Naive B cell (primary cell): Measurements from ENCODE around the gene TRIM14. TPM values are rescaled to one million over a fixed set of nuclear protein-coding genes. Genes with fewer than 3 reads are reported as not detected.
"Not testable (repeated sequence)": the region's sequence is repeated elsewhere in the genome, so short reads cannot be mapped to it uniquely, and the experiment has no call there.

Experiments used
- ATAC-seq, 2 donors: fragments of 150-1000 bp; cut with Tn5 transposase; 2 replicates each; pipeline ENCODE4 v1.10.0; 2021; ENCODE audit warnings: low read depth in 2 of 2, mild to moderate bottlenecking in 2 of 2, moderate library complexity in 2 of 2
- DNase-seq: peaks from one replicate; pipeline ENCODE4 v3.0.0; 2022
- H3K27ac Mint-ChIP-seq, 6 donors: one replicate each; pipeline ENCODE4 v1.8.0; 2020 to 2022; ENCODE audit warnings: mild to moderate bottlenecking in 6 of 6, mixed read lengths in 6 of 6, moderate library complexity in 5 of 6, inconsistent platforms in 2 of 6
- H3K27me3 Mint-ChIP-seq, 3 donors: one replicate each; pipeline ENCODE4 v1.8.0; 2021 to 2022; ENCODE audit warnings: mixed read lengths in 3 of 3, mild to moderate bottlenecking in 1 of 3
- H3K36me3 Mint-ChIP-seq, 2 donors: one replicate each; pipeline ENCODE4 v1.8.0; 2020 to 2022; ENCODE audit warnings: mixed read lengths in 2 of 2, inconsistent platforms in 1 of 2, mild to moderate bottlenecking in 1 of 2
- H3K4me1 Mint-ChIP-seq, 3 donors: one replicate each; pipeline ENCODE4 v1.8.0; 2020 to 2022; ENCODE audit warnings: mixed read lengths in 3 of 3, inconsistent platforms in 1 of 3, mild to moderate bottlenecking in 1 of 3, moderate library complexity in 1 of 3
- H3K4me3 Mint-ChIP-seq, 8 donors: one replicate each; pipeline ENCODE4 v1.8.0; 2020 to 2022; ENCODE audit warnings: mild to moderate bottlenecking in 8 of 8, mixed read lengths in 8 of 8, moderate library complexity in 8 of 8, inconsistent platforms in 2 of 8
- H3K9me3 Mint-ChIP-seq, 7 donors: one replicate each; pipeline ENCODE4 v1.8.0; 2020 to 2022; ENCODE audit warnings: mixed read lengths in 7 of 7, mild to moderate bottlenecking in 5 of 7, inconsistent platforms in 2 of 7, moderate library complexity in 1 of 7
- polyA plus RNA-seq, 6 donors: library from polyadenylated mRNA; unstranded; fragments of 300-500 nt; fragmentation: Illumina TruSeq; gene quantifications; one replicate each; pipeline ENCODE4 v1.2.3, GENCODE V29; 2021; ENCODE audit warnings: low read depth in 6 of 6

The TRIM14 gene
- polyA plus RNA-seq, 6 donors from 2014 or later: 16.3 to 36.5 (median 20.4) TPM

DNA sequence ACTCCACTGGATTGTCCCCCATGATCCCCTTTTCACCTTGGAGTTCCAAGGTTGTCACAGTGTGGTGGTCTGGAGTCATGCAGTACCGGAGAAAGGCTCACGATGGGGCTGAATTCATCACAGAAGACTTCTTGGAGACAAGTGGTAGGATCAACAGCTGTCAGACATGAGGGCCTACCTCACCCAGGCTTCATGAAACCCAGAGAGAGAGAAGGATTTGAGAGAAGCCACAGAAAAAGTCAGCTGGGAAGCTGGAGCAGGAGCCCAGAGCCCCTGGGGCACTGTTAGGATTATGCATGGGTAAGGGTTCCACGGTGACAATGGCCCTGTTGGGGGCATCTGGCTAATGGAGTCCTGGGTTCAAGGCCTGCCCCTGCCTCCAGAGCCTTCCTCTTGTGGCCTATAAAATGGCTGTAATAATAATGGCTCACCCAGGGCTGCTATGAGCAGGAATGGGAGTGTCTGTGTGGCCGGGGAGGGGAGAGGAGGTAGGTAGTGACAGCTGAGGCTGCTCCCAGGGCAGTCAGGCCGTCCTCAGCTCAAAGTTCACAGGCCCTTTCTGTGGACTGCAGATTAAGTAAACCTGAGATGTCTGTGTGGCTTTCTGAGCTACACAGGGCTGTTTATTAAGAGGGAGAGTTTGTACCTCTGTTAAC lies 910 bp downstream of the TRIM14 start:
- DNase-seq: no peak
- Mint-ChIP-seq H3K36me3 (no peaks in the 10 kb centered on the region), H3K9me3 (no peaks in the 10 kb centered on the region), H3K27me3 (no peaks in the 10 kb centered on the region), H3K4me3 (peak overlapping the region; percentile 85 to 98 (median 90)), H3K4me1 (peaks cover 35 to 48% (median 47%) of the 10 kb centered on the region in 3 donors), H3K27ac (peak overlapping the region; percentile 52 to 95 (median 92))
- ATAC-seq: peak; percentile 67 to 69

DNA sequence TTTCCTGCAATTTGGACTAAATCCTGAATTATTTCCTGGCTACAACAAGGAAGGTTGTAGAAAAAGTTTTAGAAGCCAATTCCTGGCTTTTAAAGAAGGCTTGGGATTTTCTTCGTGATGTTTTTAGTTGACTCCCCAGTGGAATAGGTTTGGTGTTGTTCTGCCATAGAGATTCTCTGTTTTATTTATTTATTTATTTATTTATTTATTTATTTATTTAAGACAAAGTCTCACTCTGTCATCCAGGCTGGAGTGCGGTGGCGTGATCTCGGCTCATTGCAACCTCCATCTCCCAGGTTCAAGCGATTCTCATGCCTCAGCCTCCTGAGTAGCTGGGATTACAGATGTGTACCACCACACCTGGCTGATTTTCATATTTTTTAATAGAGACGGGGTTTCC lies 1.9 kb downstream of the TRIM14 start:
- not testable (repeated sequence) for DNase-seq, H3K27me3 Mint-ChIP-seq, H3K36me3 Mint-ChIP-seq, H3K9me3 Mint-ChIP-seq, ATAC-seq
- peak overlapping the region in 3 of 8 donors; percentile 35 to 85 (median 71) for H3K4me3 Mint-ChIP-seq
- peak overlapping the region in 3 of 6 donors; percentile 2 to 86 (median 59) for H3K27ac Mint-ChIP-seq
- peaks cover 36 to 51% (median 45%) of the 10 kb centered on the region in 3 donors for H3K4me1 Mint-ChIP-seq

DNA sequence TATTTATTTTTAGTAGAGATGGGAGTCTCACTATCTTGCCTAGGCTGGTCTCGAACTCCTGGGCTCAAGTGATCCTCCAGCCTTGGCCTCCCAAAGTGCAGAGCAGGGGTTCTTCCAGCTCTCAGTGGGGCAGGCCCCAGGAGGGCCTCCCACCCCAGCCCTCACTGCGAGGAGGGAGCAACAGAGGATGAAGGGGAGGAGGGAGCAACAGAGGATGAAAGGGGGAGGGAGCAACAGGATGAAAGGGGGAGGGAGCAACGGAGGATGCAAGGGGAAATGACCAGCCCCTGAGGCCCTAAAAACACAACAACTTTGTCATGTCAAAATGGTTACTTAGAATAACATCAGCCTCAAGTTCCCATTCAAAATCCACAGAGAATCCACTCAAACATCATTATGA lies 10.0 kb downstream of the TRIM14 start:
- H3K27ac Mint-ChIP-seq: peak overlapping the region; percentile 89 to 100 (median 100)
- H3K4me3 Mint-ChIP-seq: peak overlapping the region; percentile 36 to 89 (median 66)
- H3K4me1 Mint-ChIP-seq: peaks cover 41 to 73% (median 49%) of the 10 kb centered on the region in 3 donors
- peaks cover 0 to 8% of the 10 kb centered on the region in 2 donors for H3K36me3 Mint-ChIP-seq
- DNase-seq (no peak), ATAC-seq (peak in 1 of 2 donors; percentile 1)
- peaks cover 0 to 1% (median 0%) of the 10 kb centered on the region in 7 donors for H3K9me3 Mint-ChIP-seq
- no peaks in the 10 kb centered on the region for H3K27me3 Mint-ChIP-seq

DNA sequence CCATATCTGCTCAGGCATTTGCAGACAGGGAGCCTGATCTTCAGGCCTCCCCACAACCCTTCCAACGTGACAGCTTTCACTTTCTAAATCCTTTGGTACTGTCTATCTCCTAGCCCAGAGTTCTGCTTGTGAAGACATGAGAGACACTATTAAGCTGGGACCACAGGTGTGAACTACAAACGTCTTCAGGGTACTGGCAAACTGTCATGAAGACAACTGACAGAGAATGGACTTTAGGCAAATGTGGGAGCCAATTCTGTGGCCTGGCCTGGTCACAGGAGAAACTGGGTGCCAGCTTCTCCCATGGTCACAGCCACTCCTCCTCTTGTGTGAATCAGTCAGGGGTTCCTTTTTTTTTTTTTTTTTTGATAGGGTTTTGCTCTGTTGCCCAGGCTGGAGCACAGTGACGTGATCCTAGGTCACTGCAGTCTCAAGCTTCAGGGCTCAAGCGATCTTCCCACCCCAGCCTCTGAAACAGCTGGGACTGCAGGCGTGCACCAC lies 10.4 kb downstream of the TRIM14 start:
- ATAC-seq: peak; percentile 77 to 80
- peaks cover 0 to 9% of the 10 kb centered on the region in 2 donors for H3K36me3 Mint-ChIP-seq

DNA sequence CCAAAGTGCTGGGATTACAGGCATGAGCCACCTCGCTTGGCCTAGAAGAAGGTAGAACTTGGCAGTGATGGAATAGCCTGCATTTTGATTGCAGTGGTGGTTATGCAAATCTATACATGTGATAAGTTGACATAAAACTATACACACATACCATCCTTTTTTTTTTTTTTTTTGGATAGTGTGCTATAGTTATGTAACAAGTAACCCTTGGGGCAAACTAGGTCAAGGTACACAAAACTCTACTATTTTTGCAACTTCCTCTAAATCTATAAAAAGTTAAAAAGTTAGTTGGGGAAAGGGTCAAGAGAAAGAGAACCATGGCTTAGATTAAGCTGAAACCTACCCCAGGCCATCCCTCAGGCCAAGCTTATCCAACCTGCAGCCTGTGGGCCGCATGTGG lies 11.1 kb downstream of the TRIM14 start:
- peak; percentile 65 for DNase-seq

More for the DNA sequence above, 10.4 kb downstream of the TRIM14 start:
- peak; percentile 81 for DNase-seq
- Mint-ChIP-seq H3K27me3 (no peaks in the 10 kb centered on the region), H3K27ac (peak overlapping the region; percentile 89 to 100 (median 100)), H3K4me3 (peak overlapping the region; percentile 36 to 89 (median 66)), H3K4me1 (peaks cover 45 to 78% (median 54%) of the 10 kb centered on the region in 3 donors), H3K9me3 (peaks cover 0 to 1% (median 0%) of the 10 kb centered on the region in 7 donors)

DNA sequence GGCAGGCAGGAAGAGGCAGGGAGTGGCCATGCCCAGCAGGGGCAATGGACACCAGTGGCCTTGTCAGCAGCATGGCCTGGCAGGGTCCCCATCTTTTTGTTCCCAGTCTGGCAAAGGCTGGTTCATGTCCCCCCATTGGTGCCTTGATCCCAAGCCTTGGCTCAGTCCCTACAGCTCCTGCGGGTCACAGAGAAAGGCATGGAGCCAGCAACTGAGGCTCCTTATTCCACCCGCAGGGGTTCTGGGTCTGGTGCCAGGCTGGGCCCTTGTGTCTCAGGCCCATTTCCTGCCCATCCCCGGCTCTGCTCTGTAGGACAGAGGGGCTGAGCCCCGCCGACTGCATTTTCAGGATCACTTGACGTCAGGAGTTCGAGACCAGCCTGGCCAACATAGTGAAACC lies 14.0 kb downstream of the TRIM14 start:
- peaks cover 50 to 95% (median 65%) of the 10 kb centered on the region in 3 donors for H3K4me1 Mint-ChIP-seq
- H3K36me3 Mint-ChIP-seq: peaks cover 0 to 9% of the 10 kb centered on the region in 2 donors
- peak overlapping the region; percentile 84 to 100 (median 97) for H3K27ac Mint-ChIP-seq
- H3K27me3 Mint-ChIP-seq: no peaks in the 10 kb centered on the region
- H3K9me3 Mint-ChIP-seq: peaks cover 0 to 1% (median 0%) of the 10 kb centered on the region in 7 donors
- DNase-seq: no peak
- ATAC-seq: no peak
- peak overlapping the region in 2 of 8 donors; percentile 3 to 25 for H3K4me3 Mint-ChIP-seq

More for the DNA sequence above, 11.1 kb downstream of the TRIM14 start:
- peaks cover 45 to 84% (median 54%) of the 10 kb centered on the region in 3 donors for H3K4me1 Mint-ChIP-seq
- H3K9me3 Mint-ChIP-seq: peaks cover 0 to 1% (median 0%) of the 10 kb centered on the region in 7 donors
- peak overlapping the region; percentile 36 to 89 (median 66) for H3K4me3 Mint-ChIP-seq
- no peaks in the 10 kb centered on the region for H3K27me3 Mint-ChIP-seq
- ATAC-seq: peak; percentile 52 to 55
- peaks cover 0 to 9% of the 10 kb centered on the region in 2 donors for H3K36me3 Mint-ChIP-seq
- H3K27ac Mint-ChIP-seq: peak overlapping the region; percentile 89 to 100 (median 100)

DNA sequence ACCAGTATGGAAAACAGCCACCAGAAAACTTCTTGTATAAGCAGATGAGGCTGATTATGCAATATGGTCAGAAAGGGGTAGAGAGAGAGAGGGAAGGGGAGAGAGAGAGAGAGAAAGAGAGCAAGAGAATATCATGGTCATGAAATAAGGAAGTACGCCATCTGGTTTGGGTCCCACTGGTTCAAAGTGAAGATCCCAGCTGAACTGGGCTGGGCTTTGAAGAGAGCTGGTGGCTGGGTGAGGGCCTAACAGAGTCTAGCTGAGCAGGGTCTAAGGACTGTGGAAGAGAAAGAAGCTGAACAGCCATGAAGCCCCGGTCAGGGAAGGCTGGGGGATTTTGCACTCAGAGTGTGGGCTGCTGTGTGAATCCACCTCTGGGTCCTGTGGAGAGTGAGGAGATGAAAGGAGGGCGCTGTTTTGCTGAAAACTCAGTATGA lies 14.6 kb downstream of the TRIM14 start:
- Mint-ChIP-seq H3K4me1 (peaks cover 52 to 95% (median 65%) of the 10 kb centered on the region in 3 donors), H3K27ac (peak overlapping the region; percentile 84 to 100 (median 97)), H3K4me3 (peak overlapping the region; percentile 10 to 86 (median 72)), H3K36me3 (peaks cover 0 to 9% of the 10 kb centered on the region in 2 donors), H3K27me3 (no peaks in the 10 kb centered on the region), H3K9me3 (peaks cover 0 to 1% (median 0%) of the 10 kb centered on the region in 7 donors)
- DNase-seq (peak; percentile 55), ATAC-seq (no peak)

DNA sequence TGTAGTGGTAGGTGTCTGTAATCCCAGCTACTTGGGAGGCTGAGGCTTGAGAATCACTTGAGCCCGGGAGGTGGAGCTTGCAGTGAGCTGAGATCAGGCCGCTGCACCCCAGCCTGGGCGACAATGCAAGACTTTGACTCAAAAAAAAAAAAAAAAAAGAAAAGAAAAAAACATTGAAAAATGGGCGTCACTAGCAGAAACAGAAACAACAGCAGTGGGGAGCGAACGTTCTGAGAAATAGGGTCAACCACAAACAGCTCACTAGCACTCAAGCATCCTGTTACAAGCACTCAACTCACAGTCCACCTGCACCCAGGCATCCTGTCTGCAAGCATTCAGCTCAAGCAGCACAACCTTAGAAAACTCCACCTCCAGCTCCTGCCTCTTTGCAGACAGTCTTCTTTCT lies 17.2 kb downstream of the TRIM14 start:
- Mint-ChIP-seq H3K27ac (peak overlapping the region; percentile 63 to 100 (median 94)), H3K9me3 (peaks cover 0 to 1% (median 0%) of the 10 kb centered on the region in 7 donors), H3K4me1 (peaks cover 42 to 93% (median 55%) of the 10 kb centered on the region in 3 donors), H3K36me3 (peaks cover 7 to 17% of the 10 kb centered on the region in 2 donors), H3K4me3 (peak overlapping the region; percentile 49 to 86 (median 73)), H3K27me3 (no peaks in the 10 kb centered on the region)
- DNase-seq (peak; percentile 88), ATAC-seq (peak; percentile 96 to 99)

DNA sequence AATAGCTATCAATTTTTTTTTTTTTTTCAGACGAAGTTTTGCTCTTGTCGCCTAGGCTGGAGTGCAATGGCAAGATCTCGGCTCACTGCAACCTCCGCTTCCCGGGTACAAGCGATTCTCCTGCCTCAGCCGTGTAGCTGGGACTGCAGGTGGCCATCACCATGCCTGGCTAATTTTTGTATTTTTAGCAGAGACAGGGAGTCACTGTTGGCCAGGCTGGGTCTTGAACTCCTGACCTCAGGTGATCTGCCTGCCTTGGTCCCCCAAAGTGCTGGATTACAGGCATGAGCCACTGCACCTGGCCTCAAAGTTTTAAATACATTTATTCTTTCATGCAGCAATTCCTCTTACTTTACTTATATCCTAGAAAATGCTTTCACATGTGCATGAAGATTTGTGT lies 17.6 kb downstream of the TRIM14 start:
- H3K9me3 Mint-ChIP-seq: peaks cover 0 to 1% (median 0%) of the 10 kb centered on the region in 7 donors
- peaks cover 11 to 21% of the 10 kb centered on the region in 2 donors for H3K36me3 Mint-ChIP-seq
- H3K4me3 Mint-ChIP-seq: peak overlapping the region; percentile 49 to 80 (median 70)
- H3K4me1 Mint-ChIP-seq: peaks cover 39 to 92% (median 55%) of the 10 kb centered on the region in 3 donors
- no peak for ATAC-seq
- DNase-seq: no peak
- peak overlapping the region; percentile 63 to 100 (median 94) for H3K27ac Mint-ChIP-seq
- no peaks in the 10 kb centered on the region for H3K27me3 Mint-ChIP-seq

DNA sequence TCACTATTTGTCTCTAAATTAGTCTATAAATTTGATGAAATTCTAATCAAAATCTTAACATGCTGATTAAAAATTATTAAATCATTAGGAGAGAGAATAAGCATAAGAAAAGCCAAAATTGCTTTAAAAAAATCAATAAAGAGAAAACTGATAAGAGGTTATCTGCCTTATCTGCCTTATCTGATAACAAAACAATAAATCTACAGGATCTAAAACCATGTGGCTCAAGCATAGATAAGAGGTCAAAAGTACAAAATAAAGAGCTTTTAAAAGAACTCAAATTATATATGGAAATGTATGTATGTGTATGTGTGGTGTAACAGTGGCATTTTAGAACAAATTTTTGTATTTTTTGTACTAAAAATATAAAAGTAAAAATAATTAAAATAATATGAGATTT lies 18.6 kb downstream of the TRIM14 start:
- peak overlapping the region in 4 of 6 donors; percentile 35 to 92 (median 73) for H3K27ac Mint-ChIP-seq
- peak overlapping the region in 2 of 8 donors; percentile 37 to 57 for H3K4me3 Mint-ChIP-seq
- no peaks in the 10 kb centered on the region for H3K27me3 Mint-ChIP-seq
- H3K9me3 Mint-ChIP-seq: peaks cover 0 to 1% (median 0%) of the 10 kb centered on the region in 7 donors
- H3K36me3 Mint-ChIP-seq: peaks cover 11 to 21% of the 10 kb centered on the region in 2 donors
- no peak for ATAC-seq
- peaks cover 35 to 84% (median 48%) of the 10 kb centered on the region in 3 donors for H3K4me1 Mint-ChIP-seq
- no peak for DNase-seq

DNA sequence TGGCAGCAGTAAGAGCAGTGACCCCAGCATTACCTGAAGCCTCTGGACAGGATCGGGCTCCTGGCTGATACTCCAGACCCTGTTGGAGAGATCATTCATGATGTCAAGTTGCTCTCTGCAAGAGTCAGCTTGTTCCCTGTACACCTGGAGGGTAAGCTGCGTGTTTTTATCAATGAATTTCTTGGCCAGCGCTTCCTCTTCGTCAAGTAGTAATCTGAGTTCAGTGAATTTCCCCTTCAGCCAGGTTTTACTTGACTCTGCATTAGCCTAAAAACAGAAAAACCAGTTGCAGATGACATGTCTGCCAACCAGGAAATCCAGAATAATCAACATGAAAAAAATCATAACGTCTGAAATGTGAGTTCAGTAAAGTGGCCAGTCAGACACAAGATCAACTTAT lies 19.1 kb downstream of the TRIM14 start:
- H3K4me1 Mint-ChIP-seq: peaks cover 35 to 80% (median 43%) of the 10 kb centered on the region in 3 donors
- peak overlapping the region in 5 of 6 donors; percentile 35 to 92 (median 69) for H3K27ac Mint-ChIP-seq
- DNase-seq (no peak), ATAC-seq (no peak)
- no peaks in the 10 kb centered on the region for H3K27me3 Mint-ChIP-seq
- peaks cover 11 to 21% of the 10 kb centered on the region in 2 donors for H3K36me3 Mint-ChIP-seq
- peak overlapping the region in 5 of 8 donors; percentile 12 to 57 (median 32) for H3K4me3 Mint-ChIP-seq
- H3K9me3 Mint-ChIP-seq: peaks cover 0 to 1% (median 0%) of the 10 kb centered on the region in 7 donors

DNA sequence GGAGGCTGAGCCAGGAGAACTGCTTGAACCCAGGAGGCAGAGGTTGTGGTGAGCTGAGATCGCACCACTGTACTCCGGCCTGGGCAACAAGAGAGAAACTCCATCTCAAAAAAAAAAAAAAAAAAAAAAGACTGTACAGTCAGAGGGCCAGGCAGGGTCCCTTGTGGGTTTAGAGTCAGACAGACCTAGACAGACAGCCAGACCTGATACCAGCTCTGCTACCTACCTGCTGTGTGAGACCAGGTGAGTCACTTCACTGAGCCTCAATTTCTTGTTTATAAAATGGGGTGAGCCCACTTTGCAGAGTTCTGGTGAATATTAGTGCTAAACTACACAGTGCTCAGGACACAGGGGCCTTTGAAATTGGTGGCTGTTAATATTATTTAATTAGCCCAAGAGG lies 19.7 kb downstream of the TRIM14 start:
- Mint-ChIP-seq H3K27me3 (no peaks in the 10 kb centered on the region), H3K9me3 (peaks cover 0 to 1% (median 0%) of the 10 kb centered on the region in 7 donors), H3K4me1 (peaks cover 31 to 74% (median 38%) of the 10 kb centered on the region in 3 donors), H3K27ac (peak overlapping the region in 3 of 6 donors; percentile 70 to 92 (median 83)), H3K4me3 (no peak overlapping the region), H3K36me3 (peaks cover 11 to 21% of the 10 kb centered on the region in 2 donors)
- DNase-seq: no peak
- no peak for ATAC-seq

DNA sequence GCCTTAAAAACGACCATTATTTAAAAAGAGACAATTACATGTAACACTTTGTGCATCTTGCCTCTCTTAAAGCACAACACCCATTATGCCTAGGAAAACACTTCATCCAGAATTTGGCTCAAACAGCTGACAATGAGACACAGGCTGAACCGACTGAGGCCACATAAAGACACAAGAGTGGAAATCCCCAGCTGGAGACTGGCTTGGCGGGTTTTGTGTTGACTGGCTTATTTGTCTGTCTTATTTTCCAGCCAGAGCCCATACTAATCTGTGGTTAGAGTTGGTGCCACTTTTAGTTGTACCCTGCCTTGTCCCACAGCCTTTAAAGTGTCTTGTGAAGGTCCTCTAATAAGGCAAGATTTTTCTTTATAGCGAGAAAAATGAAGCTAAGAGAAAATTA lies 21.2 kb downstream of the TRIM14 start:
- Mint-ChIP-seq H3K9me3 (no peaks in the 10 kb centered on the region), H3K4me3 (peak overlapping the region in 1 of 8 donors; percentile 23), H3K4me1 (peaks cover 24 to 59% (median 30%) of the 10 kb centered on the region in 3 donors), H3K27me3 (no peaks in the 10 kb centered on the region), H3K27ac (peak overlapping the region in 1 of 6 donors; percentile 12), H3K36me3 (peaks cover 11 to 24% of the 10 kb centered on the region in 2 donors)
- ATAC-seq: no peak
- DNase-seq: no peak
